GM06990 (cell line): ENCODE results near the gene SESN1.
"Not testable (repeated sequence)": the region's sequence is repeated elsewhere in the genome, so short reads cannot be mapped to it uniquely, and the experiment has no call there.

ENCODE experiments used
- DNase-seq: peaks from one replicate; pipeline ENCODE4 v3.0.0-alpha.2; 2011; ENCODE audit not compliant: insufficient read length; ENCODE audit errors: extremely low read depth
- H3K27me3 ChIP-seq: replicated peaks from 2 replicates; pipeline ENCODE4 v1.6.0; 2011; ENCODE audit warnings: low read length; ENCODE audit not compliant: control insufficient read depth, insufficient read depth
- H3K36me3 ChIP-seq: 2 replicates; pipeline ENCODE4 v1.5.1; 2011; ENCODE audit warnings: low read length; ENCODE audit not compliant: control insufficient read depth, insufficient read depth
- H3K4me3 ChIP-seq: replicated peaks from 2 replicates; pipeline ENCODE4 v1.5.1; 2011; ENCODE audit warnings: low read depth, mild to moderate bottlenecking, control low read depth, low read length
- TF ChIP-seq, protein P1 (sequence below): IDR thresholded peaks from 2 replicates; pipeline ENCODE4 v1.5.1; 2011; ENCODE audit warnings: low read length, control low read depth, mild to moderate bottlenecking, inconsistent platforms; ENCODE audit not compliant: insufficient read depth, poor library complexity, severe bottlenecking

SESN1 gene

GRCh38 chr6:109117346-109118035 is 22.8 kb upstream of the SESN1 start:
- peak; percentile 32 for DNase-seq
- H3K36me3 ChIP-seq, result no peaks in the 10 kb centered on the region
- no peaks in the 10 kb centered on the region for H3K27me3 ChIP-seq
- TF ChIP-seq, protein P1, sequence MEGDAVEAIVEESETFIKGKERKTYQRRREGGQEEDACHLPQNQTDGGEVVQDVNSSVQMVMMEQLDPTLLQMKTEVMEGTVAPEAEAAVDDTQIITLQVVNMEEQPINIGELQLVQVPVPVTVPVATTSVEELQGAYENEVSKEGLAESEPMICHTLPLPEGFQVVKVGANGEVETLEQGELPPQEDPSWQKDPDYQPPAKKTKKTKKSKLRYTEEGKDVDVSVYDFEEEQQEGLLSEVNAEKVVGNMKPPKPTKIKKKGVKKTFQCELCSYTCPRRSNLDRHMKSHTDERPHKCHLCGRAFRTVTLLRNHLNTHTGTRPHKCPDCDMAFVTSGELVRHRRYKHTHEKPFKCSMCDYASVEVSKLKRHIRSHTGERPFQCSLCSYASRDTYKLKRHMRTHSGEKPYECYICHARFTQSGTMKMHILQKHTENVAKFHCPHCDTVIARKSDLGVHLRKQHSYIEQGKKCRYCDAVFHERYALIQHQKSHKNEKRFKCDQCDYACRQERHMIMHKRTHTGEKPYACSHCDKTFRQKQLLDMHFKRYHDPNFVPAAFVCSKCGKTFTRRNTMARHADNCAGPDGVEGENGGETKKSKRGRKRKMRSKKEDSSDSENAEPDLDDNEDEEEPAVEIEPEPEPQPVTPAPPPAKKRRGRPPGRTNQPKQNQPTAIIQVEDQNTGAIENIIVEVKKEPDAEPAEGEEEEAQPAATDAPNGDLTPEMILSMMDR, result no peak
- H3K4me3 ChIP-seq, result no peak overlapping the region

DNA sequence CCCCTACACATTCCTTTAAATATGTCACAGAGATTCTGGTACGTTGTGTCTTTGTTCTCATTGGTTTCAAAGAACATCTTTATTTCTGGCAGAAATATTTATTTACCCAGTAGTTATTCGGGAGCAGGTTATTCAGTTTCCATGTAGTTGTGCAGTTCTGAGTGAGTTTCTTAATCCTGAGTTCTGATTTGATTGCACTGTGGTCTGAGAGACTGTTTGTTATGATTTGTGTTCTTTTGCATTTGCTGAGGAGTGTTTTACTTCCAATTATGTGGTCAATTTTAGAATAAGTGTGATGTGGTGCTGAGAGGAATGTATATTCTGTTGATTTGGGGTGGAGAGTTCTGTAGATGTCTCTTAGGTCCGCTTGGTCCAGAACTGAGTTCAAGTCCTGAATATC is 18.0 kb upstream of the SESN1 start:
- not testable (repeated sequence) for DNase-seq, H3K4me3 ChIP-seq, H3K27me3 ChIP-seq, H3K36me3 ChIP-seq

- H3K36me3 ChIP-seq, DNase-seq, H3K4me3 ChIP-seq, H3K27me3 ChIP-seq: not testable (repeated sequence)
Observed at GRCh38 chr6:109109663-109110062, 15.0 kb upstream of the SESN1 start.

- DNase-seq, result no peak
- Histone ChIP-seq H3K4me3 (no peak overlapping the region), H3K36me3 (no peaks in the 10 kb centered on the region), H3K27me3 (no peaks in the 10 kb centered on the region)
- TF ChIP-seq, protein P1, result no peak
Observed at GRCh38 chr6:109105681-109106080, 11.0 kb upstream of the SESN1 start.

- DNase-seq, result no peak
- Histone ChIP-seq H3K4me3 (no peak overlapping the region), H3K27me3 (no peaks in the 10 kb centered on the region), H3K36me3 (no peaks in the 10 kb centered on the region)
- TF ChIP-seq, protein P1, result no peak
Observed at GRCh38 chr6:109104512-109104911, 9.9 kb upstream of the SESN1 start.

GRCh38 chr6:109103942-109104341 is 9.3 kb upstream of the SESN1 start:
- no peak overlapping the region for H3K4me3 ChIP-seq
- no peaks in the 10 kb centered on the region for H3K27me3 ChIP-seq
- H3K36me3 ChIP-seq, result no peaks in the 10 kb centered on the region
- DNase-seq, result peak; percentile 24
- TF ChIP-seq, protein P1, result no peak

DNA sequence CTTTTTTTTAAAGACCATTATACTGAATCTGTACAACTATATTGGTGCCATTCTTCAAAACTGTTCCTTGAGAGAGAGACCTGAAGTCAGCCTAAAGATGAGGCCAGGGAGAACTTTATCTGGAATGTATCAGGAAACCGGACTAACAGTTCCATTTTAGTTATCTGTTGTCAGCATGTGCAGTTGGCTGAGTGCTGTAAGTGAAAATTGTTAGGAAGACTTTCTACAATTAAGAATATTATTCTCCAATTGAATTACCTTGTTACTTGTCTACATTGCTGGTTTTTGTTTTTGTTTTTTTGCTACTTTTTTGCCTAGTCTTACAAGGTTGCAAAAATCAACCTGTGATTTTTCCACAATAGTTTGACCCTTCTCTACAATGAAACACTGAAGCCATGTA is 8.1 kb upstream of the SESN1 start:
- TF ChIP-seq, protein P1, result no peak
- Histone ChIP-seq H3K36me3 (no peaks in the 10 kb centered on the region), H3K27me3 (no peaks in the 10 kb centered on the region), H3K4me3 (no peak overlapping the region)
- DNase-seq, result no peak
